UCSD-AML1 (cell line): ENCODE measurements around the gene POLD1.

ENCODE experiments used
- DNase-seq: peaks from one replicate; lab custom pipeline; 2025; ENCODE audit not compliant: unreplicated experiment; lab: John Stamatoyannopoulos, UW

The POLD1 gene

DNA sequence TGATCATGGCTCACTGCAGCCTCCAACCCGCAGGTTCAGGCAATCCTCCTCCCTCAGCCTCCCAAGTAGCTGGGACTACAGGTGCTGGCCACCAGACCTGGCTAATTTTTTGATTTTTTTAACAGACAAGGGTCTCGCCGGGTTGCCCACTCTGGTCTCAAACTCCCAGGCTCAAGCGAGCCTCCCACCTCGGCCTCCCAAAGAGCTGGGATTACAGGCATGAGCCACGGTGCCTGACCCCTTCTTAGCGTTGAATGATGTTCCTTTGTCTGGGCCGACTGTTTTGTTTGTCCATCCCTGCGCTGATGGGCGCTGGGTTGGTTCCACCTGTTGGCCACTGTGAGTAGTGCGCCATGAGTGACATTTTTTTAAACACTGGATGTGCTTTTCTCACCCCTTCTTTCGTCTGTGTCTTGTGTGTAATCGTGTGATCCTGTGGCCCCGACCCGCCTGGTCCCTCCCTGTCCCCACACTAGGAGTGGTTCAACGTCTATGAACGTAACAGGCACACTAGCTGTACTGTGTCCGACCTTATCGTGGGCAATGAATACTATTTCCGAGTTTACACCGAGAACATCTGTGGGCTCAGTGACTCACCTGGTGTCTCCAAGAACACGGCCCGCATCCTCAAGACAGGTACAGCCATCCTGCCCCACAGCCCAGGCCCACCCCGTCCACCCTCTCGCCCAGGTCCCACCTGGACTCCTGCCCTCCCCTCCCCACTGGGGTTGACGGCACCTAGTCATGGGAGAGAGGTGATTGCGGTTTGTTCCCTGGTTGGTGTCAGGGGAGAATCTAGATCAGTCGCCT lies 77.1 kb downstream of the POLD1 start:
- DNase-seq, result peak; percentile 64

DNA sequence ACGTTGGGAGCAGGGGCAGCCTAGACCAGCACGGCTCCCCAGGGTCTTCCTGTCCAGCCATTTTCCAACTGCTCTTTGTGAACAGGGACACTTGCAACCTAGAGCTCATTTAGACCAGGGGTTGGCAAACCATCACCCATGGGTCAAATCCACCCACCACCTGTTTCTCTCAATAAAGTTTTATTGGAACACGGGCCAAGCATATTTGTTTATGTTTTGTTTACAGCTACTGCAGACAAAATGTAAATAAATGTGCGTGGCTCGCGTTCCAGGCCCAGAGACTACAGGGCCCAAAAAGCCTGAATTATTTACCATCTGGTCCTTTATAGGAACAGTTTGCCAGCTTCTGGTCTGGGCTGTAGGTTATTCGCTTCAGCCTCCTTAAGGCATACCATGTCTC lies 78.8 kb downstream of the POLD1 start:
- no peak for DNase-seq

DNA sequence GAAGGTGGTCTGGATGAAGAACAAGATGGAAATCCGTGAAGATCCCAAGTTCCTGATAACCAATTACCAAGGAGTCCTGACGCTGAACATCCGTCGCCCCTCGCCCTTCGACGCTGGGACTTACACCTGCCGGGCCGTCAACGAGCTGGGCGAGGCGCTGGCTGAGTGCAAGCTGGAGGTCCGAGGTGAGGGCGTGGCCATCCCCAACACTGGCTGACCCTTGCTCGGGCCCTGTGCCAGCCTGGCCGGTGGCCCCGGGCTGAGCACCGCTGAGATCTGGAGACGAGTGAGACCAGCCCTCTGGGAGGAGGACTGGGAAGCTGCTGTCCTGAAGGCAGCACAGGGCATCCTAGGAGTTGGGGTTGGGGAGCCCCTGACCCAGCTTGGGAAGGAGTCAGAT lies 80.2 kb downstream of the POLD1 start:
- DNase-seq, result no peak

- no peak for DNase-seq
Measured at GRCh38 chr19:50465000-50465399, 80.9 kb downstream of the POLD1 start.

GRCh38 chr19:50465986-50466705 lies 82.0 kb downstream of the POLD1 start:
- DNase-seq, result no peak

- DNase-seq, result no peak
Measured at GRCh38 chr19:50466706-50467039, 82.5 kb downstream of the POLD1 start.

- no peak for DNase-seq
Measured at GRCh38 chr19:50467566-50467965, 83.4 kb downstream of the POLD1 start.
